ENCODE results near the gene DGCR6L.

The DGCR6L gene

DNA sequence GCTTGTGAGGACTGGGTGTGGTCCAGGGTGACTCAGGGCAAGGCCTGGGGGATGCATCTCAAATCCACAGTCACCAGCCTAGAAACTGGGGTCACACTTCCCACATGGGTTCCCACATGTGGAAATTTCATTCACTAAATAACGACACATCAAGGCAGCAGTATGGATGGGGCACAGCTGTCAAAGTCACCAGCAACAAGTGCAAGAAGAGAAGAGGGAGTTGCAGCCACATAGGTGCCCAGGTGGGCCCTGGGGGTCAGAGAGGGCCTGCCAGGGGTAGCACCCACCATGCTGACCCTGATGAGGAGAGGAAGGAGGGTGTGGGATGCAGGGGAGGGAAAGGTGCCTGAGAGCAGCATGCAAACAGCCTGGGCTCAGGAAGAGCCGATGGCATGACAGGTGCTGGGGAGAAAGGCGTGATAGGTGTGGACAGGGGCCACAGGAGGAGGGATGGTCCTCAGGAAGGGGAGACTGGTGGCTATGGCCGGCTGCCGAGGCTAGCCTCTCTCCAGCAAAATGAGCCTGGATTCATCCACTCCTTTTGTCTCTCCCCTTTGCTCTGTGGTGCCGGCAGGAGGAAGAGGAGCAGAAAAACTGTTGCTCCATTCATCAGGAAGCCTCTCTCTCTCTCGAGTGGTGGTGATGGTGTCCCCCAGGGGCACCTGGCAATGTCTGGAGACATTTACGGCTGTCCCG lies 22.3 kb downstream of the DGCR6L start:
- no peak for DNase-seq (ENCODE audit: low read depth in 2 of 2)
- H3K4me3 ChIP-seq (replicated peaks in 1 of 2; ENCODE audit: low read depth in 2 of 2, low read length in 2 of 2), result no peak overlapping the region
- TF ChIP-seq, protein P1, sequence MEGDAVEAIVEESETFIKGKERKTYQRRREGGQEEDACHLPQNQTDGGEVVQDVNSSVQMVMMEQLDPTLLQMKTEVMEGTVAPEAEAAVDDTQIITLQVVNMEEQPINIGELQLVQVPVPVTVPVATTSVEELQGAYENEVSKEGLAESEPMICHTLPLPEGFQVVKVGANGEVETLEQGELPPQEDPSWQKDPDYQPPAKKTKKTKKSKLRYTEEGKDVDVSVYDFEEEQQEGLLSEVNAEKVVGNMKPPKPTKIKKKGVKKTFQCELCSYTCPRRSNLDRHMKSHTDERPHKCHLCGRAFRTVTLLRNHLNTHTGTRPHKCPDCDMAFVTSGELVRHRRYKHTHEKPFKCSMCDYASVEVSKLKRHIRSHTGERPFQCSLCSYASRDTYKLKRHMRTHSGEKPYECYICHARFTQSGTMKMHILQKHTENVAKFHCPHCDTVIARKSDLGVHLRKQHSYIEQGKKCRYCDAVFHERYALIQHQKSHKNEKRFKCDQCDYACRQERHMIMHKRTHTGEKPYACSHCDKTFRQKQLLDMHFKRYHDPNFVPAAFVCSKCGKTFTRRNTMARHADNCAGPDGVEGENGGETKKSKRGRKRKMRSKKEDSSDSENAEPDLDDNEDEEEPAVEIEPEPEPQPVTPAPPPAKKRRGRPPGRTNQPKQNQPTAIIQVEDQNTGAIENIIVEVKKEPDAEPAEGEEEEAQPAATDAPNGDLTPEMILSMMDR (IDR thresholded peaks at IDR 0.05; ENCODE audit: low read depth, low read length), result no peak

DNA sequence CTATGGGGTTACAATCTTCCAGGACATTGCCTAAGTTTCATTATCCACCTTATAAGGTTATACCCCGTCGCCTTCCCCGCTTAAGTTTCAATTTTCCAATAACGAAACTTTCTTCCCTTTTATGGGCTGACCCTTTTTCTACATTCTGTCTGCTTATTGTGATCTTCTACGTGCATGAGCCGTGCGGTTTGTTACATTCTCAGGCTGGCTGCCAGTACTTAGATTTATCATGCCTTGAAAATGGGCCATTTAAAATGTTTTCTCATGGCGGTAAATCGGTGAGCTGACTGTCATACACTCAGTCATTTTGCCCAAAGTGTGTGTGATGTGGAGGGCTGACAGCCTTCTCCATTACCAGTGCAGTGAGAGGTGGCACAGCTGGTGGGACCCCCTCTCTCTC lies 23.3 kb downstream of the DGCR6L start:
- peak in 1 of 2 donors; percentile 22 for DNase-seq (ENCODE audit: low read depth in 2 of 2)
- TF ChIP-seq, protein P1 (IDR thresholded peaks at IDR 0.05; ENCODE audit: low read depth, low read length), result no peak
- H3K4me3 ChIP-seq (replicated peaks in 1 of 2; ENCODE audit: low read depth in 2 of 2, low read length in 2 of 2), result no peak overlapping the region

DNA sequence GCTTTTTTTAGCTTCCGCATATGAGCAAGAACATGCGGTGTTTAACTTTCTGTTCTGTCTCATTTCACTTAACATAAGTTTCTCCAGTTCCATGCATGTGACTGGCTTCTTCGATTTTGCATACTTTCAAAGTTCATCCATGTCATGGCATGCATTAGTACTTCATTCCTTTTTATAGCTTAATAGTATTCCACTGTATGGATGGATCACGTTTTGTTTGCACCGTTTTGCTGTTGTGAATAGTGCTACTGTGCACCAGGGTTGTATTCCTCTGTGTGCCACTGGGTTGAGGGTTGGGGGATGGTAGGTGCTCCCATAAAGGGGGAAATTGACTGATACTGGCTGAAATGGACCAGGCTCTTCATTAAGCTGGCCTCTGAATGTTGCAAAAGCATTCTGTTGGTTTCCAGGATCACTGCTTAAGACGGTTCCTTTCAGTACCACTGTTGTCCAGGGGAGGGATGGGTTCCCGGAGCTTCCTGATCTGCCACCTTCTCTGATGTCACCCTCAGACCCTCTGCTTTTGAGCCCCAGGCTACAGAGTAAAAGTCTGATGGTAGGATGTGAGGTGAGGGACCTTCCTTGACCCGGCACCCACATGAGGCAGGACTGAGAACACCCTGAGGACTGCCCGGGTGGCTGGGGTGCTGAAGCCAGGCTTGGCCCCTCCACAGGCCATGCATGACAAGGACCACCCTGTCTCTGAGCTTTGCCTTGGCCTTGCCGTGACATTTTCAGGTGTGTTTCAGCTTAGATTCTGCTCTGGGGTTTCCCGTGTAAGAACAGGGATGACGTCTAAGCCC lies 24.4 kb downstream of the DGCR6L start:
- no peak overlapping the region for H3K4me3 ChIP-seq (replicated peaks in 1 of 2; ENCODE audit: low read depth in 2 of 2, low read length in 2 of 2)

GRCh38 chr22:20292673-20293232 lies 27.1 kb downstream of the DGCR6L start:
- TF ChIP-seq, protein P1 (IDR thresholded peaks at IDR 0.05; ENCODE audit: low read depth, low read length), result no peak
- no peak overlapping the region for H3K4me3 ChIP-seq (replicated peaks in 1 of 2; ENCODE audit: low read depth in 2 of 2, low read length in 2 of 2)
- DNase-seq (ENCODE audit: low read depth in 2 of 2), result no peak

More for the DNA sequence above, 24.4 kb downstream of the DGCR6L start:
- no peak for DNase-seq (ENCODE audit: low read depth in 2 of 2)
- TF ChIP-seq, protein P1 (IDR thresholded peaks at IDR 0.05; ENCODE audit: low read depth, low read length), result no peak

GRCh38 chr22:20292108-20292507 lies 27.8 kb downstream of the DGCR6L start:
- DNase-seq (ENCODE audit: low read depth in 2 of 2), result no peak
- no peak overlapping the region for H3K4me3 ChIP-seq (replicated peaks in 1 of 2; ENCODE audit: low read depth in 2 of 2, low read length in 2 of 2)
- TF ChIP-seq, protein P1 (IDR thresholded peaks at IDR 0.05; ENCODE audit: low read depth, low read length), result no peak

GRCh38 chr22:20291604-20292063 lies 28.2 kb downstream of the DGCR6L start:
- TF ChIP-seq, protein P1 (IDR thresholded peaks at IDR 0.05; ENCODE audit: low read depth, low read length), result no peak
- no peak overlapping the region for H3K4me3 ChIP-seq (replicated peaks in 1 of 2; ENCODE audit: low read depth in 2 of 2, low read length in 2 of 2)
- no peak for DNase-seq (ENCODE audit: low read depth in 2 of 2)
